ENCODE measurements around the gene ITPR3. TPM values are rescaled to one million over a fixed set of nuclear protein-coding genes. Genes with fewer than 3 reads are reported as not detected.

Gene ITPR3
- polyA plus RNA-seq (2012; ENCODE audit: insufficient read depth, insufficient read length, low read depth): 0.09 TPM

DNA sequence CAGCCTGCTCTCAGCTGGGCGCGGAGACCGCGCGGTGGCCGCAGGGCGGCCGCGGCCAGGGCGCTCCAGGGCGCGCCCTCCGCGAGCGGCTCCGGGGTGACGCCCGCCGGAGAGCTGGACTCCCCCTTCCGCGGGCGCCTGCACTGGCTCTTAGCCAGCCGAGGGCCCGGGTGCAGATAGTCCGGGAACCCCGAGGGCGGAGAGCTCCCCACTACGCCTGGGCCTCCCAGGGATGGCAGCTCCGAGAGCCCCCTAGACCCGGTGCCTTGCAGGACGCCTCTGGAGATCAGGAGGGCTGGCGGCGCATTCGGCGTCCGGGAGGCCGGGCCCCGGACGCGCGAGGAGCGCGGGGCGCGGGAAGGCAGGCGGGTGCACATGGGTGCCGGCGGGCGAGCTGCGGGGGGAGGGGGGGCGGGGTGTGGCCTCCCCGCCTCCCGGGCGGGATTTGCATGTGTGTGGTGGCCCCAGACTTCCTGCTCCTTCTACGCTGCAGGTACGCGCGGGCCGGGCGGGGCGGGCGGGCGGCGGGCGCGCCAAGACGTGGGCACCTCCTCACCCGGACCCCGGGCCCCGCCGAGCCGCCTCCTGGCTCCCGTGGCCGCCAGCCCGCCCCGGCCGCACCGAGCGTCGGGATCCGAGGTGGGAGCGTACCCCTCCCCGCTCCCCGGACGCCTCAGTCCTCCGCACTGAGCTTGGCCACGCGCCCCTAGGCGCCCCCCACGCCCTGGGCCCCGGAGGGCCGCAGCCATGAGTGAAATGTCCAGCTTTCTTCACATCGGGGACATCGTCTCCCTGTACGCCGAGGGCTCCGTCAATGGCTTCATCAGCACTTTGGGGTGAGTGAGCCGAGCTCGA, at the start of gene ITPR3:
Gene ITPR3, plus strand, starts transcription at position 467 of the 855 bp plus-strand sequence. Its CDS starts 281 bp downstream, at position 748.
- Histone ChIP-seq H3K9me3 (no peaks in the 10 kb centered on the region), H3K36me3 (no peaks in the 10 kb centered on the region), H3K4me1 (no peaks in the 10 kb centered on the region), H3K4me3 (ENCODE audit: low read depth, low read length) (peak within 1 kb of the TSS; percentile 56), H3K27me3 (peaks cover 30% of the 10 kb centered on the region)
- TF ChIP-seq, protein P1, sequence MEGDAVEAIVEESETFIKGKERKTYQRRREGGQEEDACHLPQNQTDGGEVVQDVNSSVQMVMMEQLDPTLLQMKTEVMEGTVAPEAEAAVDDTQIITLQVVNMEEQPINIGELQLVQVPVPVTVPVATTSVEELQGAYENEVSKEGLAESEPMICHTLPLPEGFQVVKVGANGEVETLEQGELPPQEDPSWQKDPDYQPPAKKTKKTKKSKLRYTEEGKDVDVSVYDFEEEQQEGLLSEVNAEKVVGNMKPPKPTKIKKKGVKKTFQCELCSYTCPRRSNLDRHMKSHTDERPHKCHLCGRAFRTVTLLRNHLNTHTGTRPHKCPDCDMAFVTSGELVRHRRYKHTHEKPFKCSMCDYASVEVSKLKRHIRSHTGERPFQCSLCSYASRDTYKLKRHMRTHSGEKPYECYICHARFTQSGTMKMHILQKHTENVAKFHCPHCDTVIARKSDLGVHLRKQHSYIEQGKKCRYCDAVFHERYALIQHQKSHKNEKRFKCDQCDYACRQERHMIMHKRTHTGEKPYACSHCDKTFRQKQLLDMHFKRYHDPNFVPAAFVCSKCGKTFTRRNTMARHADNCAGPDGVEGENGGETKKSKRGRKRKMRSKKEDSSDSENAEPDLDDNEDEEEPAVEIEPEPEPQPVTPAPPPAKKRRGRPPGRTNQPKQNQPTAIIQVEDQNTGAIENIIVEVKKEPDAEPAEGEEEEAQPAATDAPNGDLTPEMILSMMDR (IDR thresholded peaks at IDR 0.05; ENCODE audit: low read depth, low read length): no peak
- DNase-seq: no peak

- H3K36me3 ChIP-seq: peaks cover 17% of the 10 kb centered on the region
- H3K4me1 ChIP-seq: no peaks in the 10 kb centered on the region
- H3K9me3 ChIP-seq: no peaks in the 10 kb centered on the region
- TF ChIP-seq, protein P1 (IDR thresholded peaks at IDR 0.05; ENCODE audit: low read depth, low read length): no peak
- H3K27me3 ChIP-seq: no peaks in the 10 kb centered on the region
- no peak for DNase-seq
- peak overlapping the region; percentile 87 for H3K4me3 ChIP-seq (ENCODE audit: low read depth, low read length)
Observed at GRCh38 chr6:33571637-33572316, 49.3 kb upstream of the ITPR3 start.

- H3K4me3 ChIP-seq (ENCODE audit: low read depth, low read length): no peak overlapping the region
- TF ChIP-seq, protein P1 (IDR thresholded peaks at IDR 0.05; ENCODE audit: low read depth, low read length): no peak
- peaks cover 30% of the 10 kb centered on the region for H3K36me3 ChIP-seq
Observed at GRCh38 chr6:33575211-33575610, 45.9 kb upstream of the ITPR3 start.

GRCh38 chr6:33576668-33577067, 44.5 kb upstream of the ITPR3 start:
- Histone ChIP-seq H3K9me3 (no peaks in the 10 kb centered on the region), H3K36me3 (peaks cover 30% of the 10 kb centered on the region), H3K4me3 (ENCODE audit: low read depth, low read length) (no peak overlapping the region), H3K4me1 (peaks cover 4% of the 10 kb centered on the region), H3K27me3 (no peaks in the 10 kb centered on the region)
- TF ChIP-seq, protein P1 (IDR thresholded peaks at IDR 0.05; ENCODE audit: low read depth, low read length): no peak
- DNase-seq: no peak

More at GRCh38 chr6:33575211-33575610, 45.9 kb upstream of the ITPR3 start:
- Histone ChIP-seq H3K4me1 (no peaks in the 10 kb centered on the region), H3K27me3 (no peaks in the 10 kb centered on the region), H3K9me3 (no peaks in the 10 kb centered on the region)
- DNase-seq: no peak

DNA sequence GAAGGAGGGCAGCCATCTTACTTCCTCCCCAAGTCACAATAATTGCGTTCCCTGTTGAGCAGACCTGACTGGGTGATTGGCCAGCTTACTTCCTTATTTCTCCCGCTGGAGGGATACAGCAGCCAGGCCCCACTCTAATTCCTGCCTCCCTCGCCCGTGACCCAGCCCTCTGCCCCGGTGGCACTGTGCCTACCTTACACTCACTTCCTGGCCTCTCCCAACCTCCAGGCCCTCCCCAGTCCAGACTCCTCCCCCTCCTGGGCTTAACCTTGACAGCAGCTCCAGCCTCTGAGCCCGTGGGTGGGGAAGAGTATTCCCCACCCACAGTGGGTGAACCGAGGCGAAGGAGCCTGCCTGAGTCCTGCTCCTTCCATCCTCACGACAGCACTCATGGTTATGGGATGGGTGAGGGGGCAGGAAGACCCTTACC, 44.0 kb upstream of the ITPR3 start:
- peaks cover 30% of the 10 kb centered on the region for H3K36me3 ChIP-seq
- no peaks in the 10 kb centered on the region for H3K27me3 ChIP-seq
- peaks cover 4% of the 10 kb centered on the region for H3K4me1 ChIP-seq
- TF ChIP-seq, protein P1 (IDR thresholded peaks at IDR 0.05; ENCODE audit: low read depth, low read length): no peak
- H3K4me3 ChIP-seq (ENCODE audit: low read depth, low read length): no peak overlapping the region
- no peaks in the 10 kb centered on the region for H3K9me3 ChIP-seq
- no peak for DNase-seq

All from BE2C (cell line).